ENCODE results near the gene SENP2.

The SENP2 gene

DNA sequence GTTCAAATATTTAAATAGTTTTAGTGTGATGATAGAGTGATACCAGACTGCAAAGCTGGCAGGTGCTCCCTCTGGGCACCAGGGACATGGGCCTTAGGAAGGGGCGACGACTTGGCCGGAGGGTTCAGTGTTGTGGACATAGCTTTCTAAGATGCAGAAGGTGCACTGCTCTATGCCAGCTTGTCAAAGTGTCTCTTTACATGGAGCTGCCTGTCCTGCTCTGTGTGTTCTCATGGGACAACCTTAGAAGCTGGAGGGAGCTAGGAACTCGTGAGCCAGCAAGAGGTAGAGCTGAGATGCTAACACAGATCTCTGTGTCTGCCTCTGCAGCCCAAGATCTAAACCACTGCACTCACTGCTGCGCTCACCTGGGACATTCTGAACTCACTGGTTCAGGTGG is 77.8 kb downstream of the SENP2 start:
- peaks cover 8% of the 10 kb centered on the region for H3K4me1 ChIP-seq (ENCODE audit: control insufficient read depth, insufficient read depth, low read length)
- no peaks in the 10 kb centered on the region for H3K36me3 ChIP-seq (ENCODE audit: control insufficient read depth, insufficient read depth, low read length)
- no peak overlapping the region for H3K4me3 ChIP-seq (ENCODE audit: low read length)
- H3K9me3 ChIP-seq (ENCODE audit: control insufficient read depth, low read length) = no peaks in the 10 kb centered on the region
- H3K27me3 ChIP-seq (ENCODE audit: control insufficient read depth, insufficient read depth, low read length) = no peaks in the 10 kb centered on the region
- no peak overlapping the region for H3K9ac ChIP-seq (ENCODE audit: low read length)

DNA sequence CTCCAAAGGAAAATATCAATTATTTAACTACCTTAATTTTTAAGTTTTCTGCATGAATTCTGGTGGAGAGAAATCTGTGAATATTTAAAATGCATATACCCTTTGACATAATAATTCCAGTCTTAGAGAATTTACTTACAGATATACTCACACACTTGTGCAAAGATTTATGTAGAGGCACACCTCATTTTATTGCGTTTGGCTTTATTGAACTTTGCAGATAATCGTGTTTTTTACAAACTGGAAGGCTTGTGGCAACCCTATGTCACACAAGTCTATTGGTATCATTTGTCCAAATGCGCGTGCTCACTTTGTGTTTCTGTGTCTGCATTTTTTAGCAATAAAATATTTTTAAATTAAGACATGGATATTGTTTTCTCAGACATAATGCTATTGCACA is 81.5 kb downstream of the SENP2 start:
- no peaks in the 10 kb centered on the region for H3K9me3 ChIP-seq (ENCODE audit: control insufficient read depth, low read length)
- H3K9ac ChIP-seq (ENCODE audit: low read length) = no peak overlapping the region
- H3K4me1 ChIP-seq (ENCODE audit: control insufficient read depth, insufficient read depth, low read length) = no peaks in the 10 kb centered on the region
- no peaks in the 10 kb centered on the region for H3K27me3 ChIP-seq (ENCODE audit: control insufficient read depth, insufficient read depth, low read length)
- no peaks in the 10 kb centered on the region for H3K36me3 ChIP-seq (ENCODE audit: control insufficient read depth, insufficient read depth, low read length)
- H3K4me3 ChIP-seq (ENCODE audit: low read length) = no peak overlapping the region

DNA sequence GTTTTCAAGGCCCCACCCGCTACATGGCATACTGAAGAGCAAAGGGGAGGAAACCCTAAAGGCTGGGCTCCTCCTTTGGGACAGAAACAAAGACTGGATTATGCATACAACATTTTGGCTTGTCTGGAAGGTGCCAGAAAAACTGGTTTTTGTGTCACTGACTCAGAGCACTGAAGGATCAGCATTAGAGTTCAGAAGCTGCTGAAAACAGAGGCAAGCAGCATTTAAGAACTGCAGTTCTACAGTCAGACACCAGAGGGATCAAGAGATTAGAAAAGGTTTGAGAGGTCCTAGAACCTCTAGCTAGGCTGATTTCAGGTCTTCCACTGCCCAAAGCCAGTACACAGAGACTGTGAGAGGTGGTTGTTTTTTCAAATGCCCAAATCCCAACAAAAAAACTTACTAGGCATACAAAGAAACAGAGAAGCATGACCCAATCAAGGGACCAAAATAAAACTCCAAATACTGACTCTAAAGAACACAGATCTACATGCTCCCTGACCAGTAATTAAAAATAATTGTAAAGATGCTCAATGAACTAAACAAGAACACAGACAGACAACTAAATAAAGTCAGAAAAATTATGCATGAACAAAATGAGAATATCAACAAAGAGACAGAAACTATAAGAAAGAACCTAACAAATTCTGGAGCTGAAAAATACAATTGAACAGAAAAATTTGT is 91.2 kb downstream of the SENP2 start:
- no peaks in the 10 kb centered on the region for H3K4me1 ChIP-seq (ENCODE audit: control insufficient read depth, insufficient read depth, low read length)
- no peak overlapping the region for H3K4me3 ChIP-seq (ENCODE audit: low read length)
- no peaks in the 10 kb centered on the region for H3K36me3 ChIP-seq (ENCODE audit: control insufficient read depth, insufficient read depth, low read length)
- no peaks in the 10 kb centered on the region for H3K9me3 ChIP-seq (ENCODE audit: control insufficient read depth, low read length)
- no peaks in the 10 kb centered on the region for H3K27me3 ChIP-seq (ENCODE audit: control insufficient read depth, insufficient read depth, low read length)
- no peak overlapping the region for H3K9ac ChIP-seq (ENCODE audit: low read length)

DNA sequence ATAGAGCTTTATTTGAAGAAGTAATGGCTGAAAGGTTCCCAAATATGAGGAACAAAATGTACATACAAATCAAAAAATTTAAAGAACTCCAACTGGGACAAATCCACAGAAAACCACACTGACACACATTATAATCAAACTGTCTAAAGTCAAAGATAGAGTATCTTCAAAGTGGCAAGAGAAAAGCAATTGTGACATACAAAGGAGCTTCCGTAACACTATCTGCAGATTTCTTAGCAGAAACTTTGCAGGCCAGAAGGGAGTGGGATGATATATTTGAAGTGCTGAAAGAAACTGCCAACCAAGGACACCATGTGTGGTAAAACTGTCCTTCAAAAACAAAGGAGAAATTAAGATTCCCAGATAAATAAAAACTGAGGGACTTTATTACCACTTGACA is 91.9 kb downstream of the SENP2 start:
- H3K27me3 ChIP-seq (ENCODE audit: control insufficient read depth, insufficient read depth, low read length) = no peaks in the 10 kb centered on the region
- H3K36me3 ChIP-seq (ENCODE audit: control insufficient read depth, insufficient read depth, low read length) = no peaks in the 10 kb centered on the region
- H3K9me3 ChIP-seq (ENCODE audit: control insufficient read depth, low read length) = no peaks in the 10 kb centered on the region
- H3K4me1 ChIP-seq (ENCODE audit: control insufficient read depth, insufficient read depth, low read length) = no peaks in the 10 kb centered on the region
- no peak overlapping the region for H3K9ac ChIP-seq (ENCODE audit: low read length)
- no peak overlapping the region for H3K4me3 ChIP-seq (ENCODE audit: low read length)

DNA sequence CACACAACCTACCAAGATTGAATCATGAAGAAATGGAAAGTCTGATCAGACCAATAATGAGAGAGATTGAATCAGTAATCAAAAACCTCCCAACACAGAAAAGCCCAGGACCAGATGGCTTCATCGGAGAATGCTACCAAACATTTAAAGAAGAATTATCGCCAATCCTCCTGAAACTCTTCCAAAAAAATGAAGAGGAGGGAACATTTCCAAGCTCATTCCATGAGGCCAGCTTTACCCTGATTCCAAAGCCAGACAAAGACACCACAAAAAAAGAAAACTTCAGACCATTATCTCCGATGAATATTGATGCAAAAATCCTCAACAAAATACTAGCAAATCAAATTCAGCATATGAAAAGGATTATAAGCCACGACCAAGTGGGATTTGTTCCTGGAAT is 94.1 kb downstream of the SENP2 start:
- H3K9me3 ChIP-seq (ENCODE audit: control insufficient read depth, low read length) = no peaks in the 10 kb centered on the region
- no peaks in the 10 kb centered on the region for H3K36me3 ChIP-seq (ENCODE audit: control insufficient read depth, insufficient read depth, low read length)
- H3K27me3 ChIP-seq (ENCODE audit: control insufficient read depth, insufficient read depth, low read length) = no peaks in the 10 kb centered on the region
- H3K4me3 ChIP-seq (ENCODE audit: low read length) = no peak overlapping the region
- H3K4me1 ChIP-seq (ENCODE audit: control insufficient read depth, insufficient read depth, low read length) = no peaks in the 10 kb centered on the region
- no peak overlapping the region for H3K9ac ChIP-seq (ENCODE audit: low read length)
